GM18502 (cell line): ENCODE data around the gene SREBF2.

Experiments
- ATAC-seq: cut with Tn5 transposase; IDR thresholded peaks from one replicate; pipeline ENCODE4 v1.9.1; 2021; ENCODE audit warnings: mild to moderate bottlenecking; ENCODE audit not compliant: unreplicated experiment, poor library complexity

The SREBF2 gene

DNA sequence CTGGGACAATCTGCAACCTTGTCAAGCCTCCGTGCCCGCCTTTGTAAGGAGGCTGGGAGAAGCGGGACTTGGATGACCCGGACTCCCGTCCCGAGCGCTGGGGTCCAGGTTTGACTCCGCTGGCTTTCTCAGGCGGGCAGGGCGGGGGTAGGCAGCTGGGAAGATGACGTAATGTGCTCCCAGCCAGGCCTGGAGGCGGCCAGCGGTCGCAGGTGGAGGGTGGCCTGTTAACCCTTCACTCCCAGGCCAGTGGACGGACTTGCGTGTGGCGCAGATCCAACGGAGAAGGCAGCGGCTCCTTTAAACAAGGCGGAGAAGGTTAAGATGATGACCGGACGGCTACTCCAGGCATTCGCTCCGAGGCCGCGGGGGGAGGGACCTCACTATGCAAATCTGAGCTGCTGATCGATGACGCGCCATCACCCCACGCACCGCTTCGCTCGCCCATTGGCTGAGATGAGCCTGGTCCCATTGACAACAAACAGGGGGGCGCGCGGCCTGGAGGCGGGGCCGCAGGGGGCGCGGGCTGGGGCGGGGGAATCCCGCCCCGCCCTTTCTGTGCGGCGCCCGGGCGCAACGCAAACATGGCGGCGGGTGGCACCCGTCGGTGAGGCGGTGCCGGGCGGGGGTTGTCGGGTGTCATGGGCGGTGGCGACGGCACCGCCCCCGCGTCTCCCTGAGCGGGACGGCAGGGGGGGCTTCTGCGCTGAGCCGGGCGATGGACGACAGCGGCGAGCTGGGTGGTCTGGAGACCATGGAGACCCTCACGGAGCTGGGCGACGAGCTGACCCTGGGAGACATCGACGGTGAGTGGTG lies at the start of gene SREBF2:
SREBF2 (plus strand) TSS at position 553 of the 816 bp plus-strand sequence; CDS start at position 719, 166 bp downstream.
- peak; percentile 86 for ATAC-seq

DNA sequence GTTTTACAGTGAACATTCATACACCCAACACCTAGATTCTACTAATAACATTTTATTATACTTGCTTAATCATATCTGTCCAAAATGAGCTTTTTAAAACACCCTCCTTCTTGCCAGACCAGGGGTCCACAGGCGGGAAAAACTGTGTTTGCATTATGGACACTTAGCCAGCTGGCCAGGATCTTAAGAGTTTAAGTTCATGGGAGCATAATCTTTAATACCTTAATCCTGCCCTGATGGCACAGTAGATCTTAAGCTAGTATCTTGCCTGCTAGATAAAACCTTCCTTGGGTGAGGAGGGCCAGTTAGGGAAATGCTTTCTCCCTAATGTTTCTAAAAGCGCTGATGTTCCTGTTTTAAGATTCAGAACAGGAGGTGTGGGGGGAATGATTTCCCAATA lies 45.6 kb upstream of the SREBF2 start:
- no peak for ATAC-seq

DNA sequence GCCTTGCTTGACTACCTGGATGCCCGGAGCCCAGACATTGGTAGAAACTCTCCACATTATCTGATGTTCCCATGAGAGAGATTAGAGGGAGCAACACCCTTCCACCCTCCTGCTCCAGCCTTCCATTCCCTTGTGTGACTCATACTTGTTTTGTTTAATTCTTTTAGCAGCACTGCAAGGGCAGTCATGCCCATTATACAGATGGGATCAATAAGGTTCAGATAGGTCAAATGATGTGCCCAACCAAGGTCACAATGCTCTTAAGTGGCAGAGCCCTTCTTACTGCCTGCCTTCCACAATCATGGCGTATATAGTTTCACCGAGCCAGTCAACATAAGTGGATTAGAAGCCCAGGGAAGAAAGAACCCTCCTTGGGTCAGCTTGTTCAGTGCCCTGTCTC lies 39.0 kb upstream of the SREBF2 start:
- no peak for ATAC-seq

DNA sequence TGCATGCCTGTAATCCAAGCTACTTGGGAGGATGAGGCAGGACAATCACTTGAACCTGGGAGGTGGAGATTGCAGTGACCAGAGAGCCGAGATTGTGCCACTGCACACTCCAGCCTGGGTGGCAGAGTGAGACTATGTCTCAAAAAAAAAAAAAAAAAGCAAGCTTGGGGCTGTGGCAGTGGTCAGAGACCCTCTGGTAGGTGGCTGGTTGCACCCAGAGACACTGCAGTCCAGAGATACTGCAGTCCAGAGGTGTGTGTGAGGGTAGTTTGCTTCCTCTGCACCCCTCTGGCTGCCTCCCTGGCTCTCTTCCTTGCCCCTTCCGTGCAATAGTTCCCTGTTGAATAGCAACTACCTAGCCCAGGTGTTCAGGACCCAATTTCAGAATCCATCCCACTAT lies 34.2 kb upstream of the SREBF2 start:
- no peak for ATAC-seq

DNA sequence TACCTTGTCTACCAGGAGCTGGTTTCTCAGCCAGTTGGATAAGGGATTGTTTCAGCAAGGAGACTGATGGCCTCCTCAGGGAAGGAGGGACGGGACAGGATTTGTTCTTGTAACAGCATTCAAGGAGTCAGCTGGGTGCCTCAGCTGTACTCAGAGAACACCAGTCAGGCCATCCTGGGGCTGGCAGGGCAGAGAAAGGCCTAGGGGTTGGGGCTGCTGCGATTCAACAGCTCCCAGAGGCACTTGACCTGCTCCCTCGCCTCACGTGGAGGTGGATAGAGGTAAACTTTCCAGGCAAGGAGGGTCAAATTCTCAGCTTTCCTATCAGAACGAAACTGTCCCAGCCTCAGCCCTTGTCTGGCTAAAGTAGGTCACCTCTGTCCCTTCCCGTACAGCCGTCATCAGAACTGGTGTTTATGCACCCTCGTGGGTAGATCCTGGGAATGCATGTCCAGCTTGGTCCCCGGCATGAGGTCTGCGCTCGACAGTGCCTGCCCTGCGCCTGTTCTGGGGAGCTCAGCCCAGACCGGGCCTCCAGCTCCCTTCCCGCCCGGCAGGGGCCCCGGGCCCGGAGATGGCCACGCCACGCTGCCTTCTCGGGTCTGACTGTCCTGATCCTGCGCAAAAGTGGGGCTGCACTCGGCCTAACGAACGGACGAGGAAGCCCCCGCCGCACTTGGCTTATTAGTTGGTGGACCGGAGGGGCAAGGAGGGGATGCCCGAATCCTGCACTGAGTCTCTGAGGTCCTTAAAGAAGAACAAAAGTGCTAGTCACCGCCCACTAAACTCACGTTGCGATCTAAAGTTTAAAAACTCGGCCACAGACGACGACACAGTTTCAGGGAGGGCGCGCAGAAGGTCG lies 33.2 kb upstream of the SREBF2 start:
- peak; percentile 31 for ATAC-seq

- ATAC-seq: peak; percentile 88
These were observed 32.4 kb upstream of the SREBF2 start, which contains the start of gene CCDC134 for GRCh38 chr22:41800348-41801146. CCDC134 (plus strand) TSS chr22:41800679; CDS start chr22:41808891, 8,212 bp downstream.

- ATAC-seq: no peak
These were observed 31.6 kb upstream of the SREBF2 start for GRCh38 chr22:41801147-41801819.

- ATAC-seq: no peak
These were observed 31.0 kb upstream of the SREBF2 start for GRCh38 chr22:41801886-41802285.

GRCh38 chr22:41805639-41806038 lies 27.3 kb upstream of the SREBF2 start:
- no peak for ATAC-seq

DNA sequence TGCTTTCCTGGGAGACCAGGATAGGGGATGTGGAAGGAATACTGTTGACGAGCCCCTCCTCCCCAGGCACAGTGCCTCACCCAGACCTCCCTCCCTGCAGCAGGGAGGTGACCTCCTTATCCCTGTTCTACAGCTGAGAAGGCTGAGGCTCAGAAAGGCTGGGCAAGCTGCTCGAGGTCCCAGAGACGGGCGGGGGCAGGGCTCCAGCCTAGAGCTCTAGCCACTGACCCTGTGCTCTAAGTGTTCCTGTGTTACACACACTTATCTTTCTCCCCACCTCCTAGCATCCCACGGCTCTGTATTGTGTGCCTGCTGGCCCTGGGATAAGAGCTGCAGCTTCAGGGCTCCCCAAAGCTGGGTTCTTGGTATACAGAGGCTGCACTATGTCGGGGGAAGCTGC lies 24.5 kb upstream of the SREBF2 start:
- ATAC-seq: no peak

- ATAC-seq: no peak
These were observed 22.9 kb upstream of the SREBF2 start for GRCh38 chr22:41810022-41810421.

- no peak for ATAC-seq
These were observed 19.9 kb upstream of the SREBF2 start for GRCh38 chr22:41812805-41813545.

DNA sequence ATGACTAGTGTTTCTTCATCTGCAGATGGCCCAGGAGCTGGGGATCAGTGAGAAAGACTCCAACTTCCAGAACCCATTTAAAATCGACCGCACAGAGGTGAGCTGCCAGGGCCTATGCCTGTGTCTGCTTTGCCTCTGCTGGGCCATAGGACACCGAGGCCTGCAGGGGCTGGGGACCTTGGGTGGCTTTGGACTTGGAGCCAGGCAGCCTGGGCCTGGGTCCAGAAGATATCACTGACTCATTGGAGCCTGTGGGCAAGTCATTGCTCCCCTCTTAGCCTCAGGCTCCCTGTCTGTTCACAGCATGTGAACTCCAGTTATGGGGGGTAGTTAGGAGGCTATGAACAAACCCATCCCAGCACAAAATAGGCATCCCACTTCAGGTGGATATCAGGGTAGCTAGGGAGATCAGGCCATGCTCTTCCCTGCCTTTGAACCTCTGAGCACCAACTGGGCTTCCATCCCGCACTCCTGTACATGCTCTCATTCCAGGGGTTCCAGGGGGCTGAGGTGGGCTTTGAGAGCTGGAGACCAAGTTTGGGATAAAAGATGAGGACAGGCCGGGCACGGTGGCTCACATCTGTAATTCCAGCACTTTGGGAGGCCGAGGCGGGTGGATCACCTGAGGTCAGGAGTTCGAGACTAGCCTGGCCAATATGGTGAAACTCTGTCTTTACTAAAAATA lies 19.0 kb upstream of the SREBF2 start:
- ATAC-seq: no peak

GRCh38 chr22:41815716-41816115 lies 17.2 kb upstream of the SREBF2 start:
- no peak for ATAC-seq

- ATAC-seq: no peak
These were observed 16.7 kb upstream of the SREBF2 start for GRCh38 chr22:41816241-41816640.

GRCh38 chr22:41816871-41817270 lies 16.0 kb upstream of the SREBF2 start:
- no peak for ATAC-seq

DNA sequence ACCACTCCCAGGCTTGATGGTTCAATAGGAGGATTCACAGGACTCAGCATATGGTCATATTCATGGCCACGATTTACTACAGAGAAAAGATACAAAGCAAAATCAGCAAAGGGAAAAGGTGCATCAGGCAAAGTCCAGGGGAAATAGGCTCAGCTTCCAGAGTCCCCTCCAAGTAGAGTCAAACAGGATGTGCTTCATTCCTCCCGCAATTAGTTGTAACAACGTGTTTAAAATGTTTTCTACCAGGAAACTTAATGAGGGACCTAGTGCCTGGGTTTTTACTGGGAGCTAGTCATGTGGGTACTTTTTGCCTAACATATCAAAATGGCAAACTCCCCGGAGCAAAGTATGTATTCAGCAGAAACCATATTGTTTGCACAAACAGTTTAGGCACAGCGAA lies 14.9 kb upstream of the SREBF2 start:
- ATAC-seq: no peak

DNA sequence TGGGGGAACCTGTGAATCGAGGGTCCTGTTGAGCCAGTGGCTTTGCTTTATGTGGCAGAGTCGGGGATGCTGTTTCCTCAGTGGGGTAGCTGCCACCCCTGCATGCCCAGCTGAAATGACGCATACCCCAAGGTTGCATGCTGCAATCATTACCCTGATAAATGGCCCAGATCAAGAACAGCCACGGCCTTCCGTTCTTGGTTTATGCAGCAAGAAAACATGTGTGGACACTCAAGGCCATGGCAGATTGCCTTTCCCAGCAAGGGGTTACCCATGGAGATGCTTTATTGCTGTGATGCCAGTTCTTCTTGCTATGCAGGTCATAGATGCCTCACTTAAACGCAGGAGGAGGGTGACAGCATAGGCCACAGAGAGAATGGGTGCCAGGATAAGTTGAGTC lies 14.3 kb upstream of the SREBF2 start:
- no peak for ATAC-seq

GRCh38 chr22:41819257-41819656 lies 13.6 kb upstream of the SREBF2 start:
- ATAC-seq: no peak
